Effector CD8-positive, alpha-beta T cell (primary cell): ENCODE results near the gene GHRHR.

ENCODE experiments used
- DNase-seq: peaks from one replicate; lab custom pipeline; 2025; lab: John Stamatoyannopoulos, UW
- total RNA-seq, 4 experiments: gene quantifications; one replicate each; lab custom pipeline; 2026; lab: John Stamatoyannopoulos, UW

GHRHR gene
- total RNA-seq, result 0 reads per million in 4 experiments

GRCh38 chr7:30963842-30964241, at the start of gene GHRHR:
Gene GHRHR (plus strand): TSS chr7:30963953. CDS start chr7:30964069, 116 bp downstream.
- no peak for DNase-seq

GRCh38 chr7:30914596-30914995, 49.2 kb upstream of the GHRHR start:
- DNase-seq, result no peak

- no peak for DNase-seq
Observed at GRCh38 chr7:30915005-30915601, 48.6 kb upstream of the GHRHR start.

GRCh38 chr7:30915751-30916150, 48.0 kb upstream of the GHRHR start:
- no peak for DNase-seq

- no peak for DNase-seq
Observed at GRCh38 chr7:30916255-30916654, 47.5 kb upstream of the GHRHR start.

GRCh38 chr7:30916767-30917166, 47.0 kb upstream of the GHRHR start:
- DNase-seq, result no peak

GRCh38 chr7:30917216-30917893, 46.4 kb upstream of the GHRHR start:
- no peak for DNase-seq

GRCh38 chr7:30918676-30919075, 45.1 kb upstream of the GHRHR start:
- no peak for DNase-seq

GRCh38 chr7:30920021-30920583, 43.7 kb upstream of the GHRHR start:
- no peak for DNase-seq

GRCh38 chr7:30920584-30921539, 42.9 kb upstream of the GHRHR start:
- DNase-seq, result no peak

GRCh38 chr7:30921540-30922401, 42.0 kb upstream of the GHRHR start:
- DNase-seq, result no peak

GRCh38 chr7:30922596-30922995, 41.2 kb upstream of the GHRHR start:
- no peak for DNase-seq

GRCh38 chr7:30923009-30923773, 40.6 kb upstream of the GHRHR start:
- DNase-seq, result no peak

GRCh38 chr7:30923774-30924413, 39.9 kb upstream of the GHRHR start:
- no peak for DNase-seq

GRCh38 chr7:30924624-30925023, 39.1 kb upstream of the GHRHR start:
- no peak for DNase-seq

- no peak for DNase-seq
Observed at GRCh38 chr7:30925117-30925516, 38.6 kb upstream of the GHRHR start.

GRCh38 chr7:30925913-30926312, 37.8 kb upstream of the GHRHR start:
- DNase-seq, result no peak

GRCh38 chr7:30926313-30926712, 37.4 kb upstream of the GHRHR start:
- no peak for DNase-seq

- no peak for DNase-seq
Observed at GRCh38 chr7:30927040-30927439, 36.7 kb upstream of the GHRHR start.

GRCh38 chr7:30927559-30927958, 36.2 kb upstream of the GHRHR start:
- no peak for DNase-seq
